DOHH2 (cell line): ENCODE measurements around the gene MYADML2.

Experiments used
- H3F3A ChIP-seq: fragments of 200-600 bp; sonication (generic), shearing (Covaris generic); 2 replicates; pipeline ENCODE4 v1.6.0; 2016; ENCODE audit warnings: antibody characterized with exemption, mild to moderate bottlenecking; ENCODE audit not compliant: control insufficient read depth, insufficient read depth
- H3K27ac ChIP-seq: fragments of 200-600 bp; sonication (generic); 2 replicates; pipeline ENCODE4 v1.5.1; 2014; ENCODE audit warnings: low read depth, mild to moderate bottlenecking, low read length, moderate library complexity
- H3K27me3 ChIP-seq: fragments of 200-600 bp; sonication (generic); 2 replicates; pipeline ENCODE4 v1.6.1; 2014; ENCODE audit warnings: mild to moderate bottlenecking, low read length, mixed read lengths; ENCODE audit not compliant: control insufficient read depth
- H3K36me3 ChIP-seq: fragments of 200-600 bp; sonication (generic); 2 replicates; pipeline ENCODE4 v1.6.1; 2014; ENCODE audit warnings: mild to moderate bottlenecking, low read length, moderate library complexity, mixed read lengths; ENCODE audit not compliant: control insufficient read depth
- H3K4me1 ChIP-seq: fragments of 200-600 bp; sonication (generic); 2 replicates; pipeline ENCODE4 v1.6.1; 2014; ENCODE audit warnings: mild to moderate bottlenecking, low read length, mixed read lengths; ENCODE audit not compliant: control insufficient read depth
- H3K4me2 ChIP-seq: fragments of 200-600 bp; sonication (generic); 2 replicates; pipeline ENCODE4 v1.6.0; 2014; ENCODE audit warnings: mild to moderate bottlenecking, low read length, moderate library complexity
- H3K4me3 ChIP-seq: fragments of 200-600 bp; sonication (generic); 2 replicates; pipeline ENCODE4 v1.5.1; 2014; ENCODE audit warnings: mild to moderate bottlenecking, low read length, mixed read lengths
- H3K79me2 ChIP-seq: fragments of 200-600 bp; sonication (generic); 2 replicates; pipeline ENCODE4 v1.6.1; 2014; ENCODE audit warnings: mild to moderate bottlenecking, low read length, mixed read lengths; ENCODE audit not compliant: control insufficient read depth
- H3K9me2 ChIP-seq: fragments of 200-600 bp; sonication (generic); replicated peaks from 2 replicates; pipeline ENCODE4 v1.6.1; 2014; ENCODE audit warnings: mild to moderate bottlenecking, low read length, mixed read lengths; ENCODE audit not compliant: control insufficient read depth
- H3K9me3 ChIP-seq: fragments of 200-600 bp; sonication (generic); 2 replicates; pipeline ENCODE4 v1.6.1; 2014; ENCODE audit warnings: antibody characterized with exemption, low read length, mixed read lengths; ENCODE audit not compliant: control insufficient read depth, insufficient read depth
- H4K20me1 ChIP-seq: fragments of 200-600 bp; sonication (generic); 2 replicates; pipeline ENCODE4 v1.6.0; 2014; ENCODE audit warnings: low read depth, mild to moderate bottlenecking, antibody characterized with exemption, low read length, moderate library complexity; ENCODE audit not compliant: control insufficient read depth, insufficient read depth
- CTCF ChIP-seq: fragments of 200-600 bp; sonication (generic); IDR thresholded peaks from one replicate; pipeline ENCODE4 v1.5.1; 2014; ENCODE audit warnings: antibody characterized with exemption, mild to moderate bottlenecking, low read depth, low read length; ENCODE audit not compliant: poor library complexity, severe bottlenecking
- EZH2phosphoT487 ChIP-seq: fragments of 200-600 bp; sonication (generic); IDR thresholded peaks from 2 replicates; pipeline ENCODE4 v1.6.1; 2017; ENCODE audit warnings: borderline replicate concordance, mild to moderate bottlenecking, antibody characterized with exemption, low read length, moderate library complexity, mixed read lengths

The MYADML2 gene

GRCh38 chr17:81898885-81899284 is 48.1 kb downstream of the MYADML2 start:
- TF ChIP-seq CTCF, result no peak
- H3K27me3 ChIP-seq, result peaks cover 2% of the 10 kb centered on the region
- H4K20me1 ChIP-seq, result peaks cover 4% of the 10 kb centered on the region; the same call in 1 of the 2 replicates
- peaks cover 47% of the 10 kb centered on the region for H3K36me3 ChIP-seq
- H3K4me2 ChIP-seq, result no peak overlapping the region
- peaks cover 12% of the 10 kb centered on the region for H3K79me2 ChIP-seq
- H3K27ac ChIP-seq, result no peak overlapping the region
- peaks cover 7% of the 10 kb centered on the region for H3K4me1 ChIP-seq
- no peak overlapping the region for H3K4me3 ChIP-seq
- H3K9me2 ChIP-seq, result no peaks in the 10 kb centered on the region
- no peaks in the 10 kb centered on the region for H3K9me3 ChIP-seq
- no peaks in the 10 kb centered on the region for H3F3A ChIP-seq

- Histone ChIP-seq H3K36me3 (peaks cover 47% of the 10 kb centered on the region), H3K27me3 (peaks cover 2% of the 10 kb centered on the region), H3K4me2 (no peak overlapping the region), H4K20me1 (0 out of 2 replicates have a peak, but pooled peaks cover 4% of the 10 kb centered on the region), H3K9me2 (no peaks in the 10 kb centered on the region), H3K4me1 (peaks cover 14% of the 10 kb centered on the region), H3F3A (0 out of 2 replicates have a peak, but pooled peaks cover 3% of the 10 kb centered on the region), H3K4me3 (no peak overlapping the region), H3K79me2 (peaks cover 19% of the 10 kb centered on the region), H3K27ac (no peak overlapping the region), H3K9me3 (no peaks in the 10 kb centered on the region)
- no peak for TF ChIP-seq EZH2phosphoT487
- no peak for TF ChIP-seq CTCF
These were observed 48.8 kb downstream of the MYADML2 start for GRCh38 chr17:81898029-81898866.

- H3K9me2 ChIP-seq, result no peaks in the 10 kb centered on the region
- 0 out of 2 replicates have a peak, but pooled peaks cover 7% of the 10 kb centered on the region for H3F3A ChIP-seq
- peaks cover 41% of the 10 kb centered on the region for H3K79me2 ChIP-seq
- no peak overlapping the region for H3K4me2 ChIP-seq
- H4K20me1 ChIP-seq, result peaks cover 3% of the 10 kb centered on the region
- H3K27ac ChIP-seq, result no peak overlapping the region
- no peaks in the 10 kb centered on the region for H3K9me3 ChIP-seq
- H3K36me3 ChIP-seq, result peaks cover 55% of the 10 kb centered on the region
- peaks cover 23% of the 10 kb centered on the region for H3K4me1 ChIP-seq
- TF ChIP-seq CTCF (no peak), EZH2phosphoT487 (no peak)
- no peaks in the 10 kb centered on the region for H3K27me3 ChIP-seq
- no peak overlapping the region for H3K4me3 ChIP-seq
These were observed 51.6 kb downstream of the MYADML2 start for GRCh38 chr17:81895400-81895799.
